ENCODE results near the gene FJX1. TPM values are rescaled to one million over a fixed set of nuclear protein-coding genes. Genes with fewer than 3 reads are reported as not detected.

The FJX1 gene
- total RNA-seq, 1 experiment from 2014 or later = 71.4 TPM

DNA sequence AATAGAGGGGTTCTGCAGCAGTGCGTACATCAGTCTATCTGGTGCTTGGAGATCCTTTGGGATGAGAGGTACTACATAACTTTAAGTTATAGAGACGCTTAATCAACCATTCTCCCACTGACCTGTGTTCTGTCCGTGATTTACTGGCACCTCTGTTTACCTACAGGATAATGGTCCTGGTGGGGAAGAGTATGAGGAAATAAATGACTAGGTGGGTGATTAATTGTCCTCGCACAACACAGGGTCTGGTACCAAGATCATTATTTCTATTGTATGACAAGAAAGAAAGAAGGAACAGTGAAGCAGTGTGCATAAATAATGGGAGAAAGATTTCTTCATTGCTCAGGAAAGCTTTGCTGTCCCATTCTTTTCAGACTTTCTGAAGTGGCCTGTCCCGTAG is 32.8 kb upstream of the FJX1 start:
- TF ChIP-seq, protein P1, sequence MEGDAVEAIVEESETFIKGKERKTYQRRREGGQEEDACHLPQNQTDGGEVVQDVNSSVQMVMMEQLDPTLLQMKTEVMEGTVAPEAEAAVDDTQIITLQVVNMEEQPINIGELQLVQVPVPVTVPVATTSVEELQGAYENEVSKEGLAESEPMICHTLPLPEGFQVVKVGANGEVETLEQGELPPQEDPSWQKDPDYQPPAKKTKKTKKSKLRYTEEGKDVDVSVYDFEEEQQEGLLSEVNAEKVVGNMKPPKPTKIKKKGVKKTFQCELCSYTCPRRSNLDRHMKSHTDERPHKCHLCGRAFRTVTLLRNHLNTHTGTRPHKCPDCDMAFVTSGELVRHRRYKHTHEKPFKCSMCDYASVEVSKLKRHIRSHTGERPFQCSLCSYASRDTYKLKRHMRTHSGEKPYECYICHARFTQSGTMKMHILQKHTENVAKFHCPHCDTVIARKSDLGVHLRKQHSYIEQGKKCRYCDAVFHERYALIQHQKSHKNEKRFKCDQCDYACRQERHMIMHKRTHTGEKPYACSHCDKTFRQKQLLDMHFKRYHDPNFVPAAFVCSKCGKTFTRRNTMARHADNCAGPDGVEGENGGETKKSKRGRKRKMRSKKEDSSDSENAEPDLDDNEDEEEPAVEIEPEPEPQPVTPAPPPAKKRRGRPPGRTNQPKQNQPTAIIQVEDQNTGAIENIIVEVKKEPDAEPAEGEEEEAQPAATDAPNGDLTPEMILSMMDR (conservative IDR thresholded peaks at IDR 0.05; ENCODE audit: low read depth, low read length) = no peak
- no peak for TF ChIP-seq EZH2phosphoT487 (IDR thresholded peaks at IDR 0.05; ENCODE audit: borderline replicate concordance, low read length)
- no peak for TF ChIP-seq EZH2 (IDR thresholded peaks at IDR 0.05; ENCODE audit: low read length, unreplicated experiment)
- DNase-seq = no peak
- Histone ChIP-seq H3K36me3 (ENCODE audit: low read depth, low read length) (no peaks in the 10 kb centered on the region), H3K79me2 (ENCODE audit: low read length) (no peaks in the 10 kb centered on the region), H3K27me3 (ENCODE audit: low read length) (no peaks in the 10 kb centered on the region), H4K20me1 (ENCODE audit: low read length) (no peaks in the 10 kb centered on the region), H3K4me2 (ENCODE audit: low read length) (no peak overlapping the region), H2AFZ (ENCODE audit: low read length) (no peak overlapping the region), H3K9ac (ENCODE audit: low read length) (no peak overlapping the region), H3K9me2 (replicated peaks; ENCODE audit: low read length) (no peaks in the 10 kb centered on the region), H3K4me3 (ENCODE audit: low read length) (no peak overlapping the region), H3K4me1 (ENCODE audit: insufficient read depth, low read length) (peaks cover 53% of the 10 kb centered on the region), H3F3A (ENCODE audit: low read length, unreplicated experiment) (no peaks in the 10 kb centered on the region), H3K9me3 (ENCODE audit: low read length) (no peaks in the 10 kb centered on the region), H3K27ac (ENCODE audit: low read length) (no peak overlapping the region)
- no TSS peak for BruUV-seq (replicated peaks)
- CTCF ChIA-PET = no interaction called here
- ATAC-seq = no peak
- POLR2A ChIA-PET (ENCODE audit: unreplicated experiment) = interaction anchor here (0.6 kb wide), 1 partner anchor 239 kb away, joined by 3 read pairs; no protein-coding TSS in a partner anchor
- intact Hi-C loops (cut with micrococcal nuclease) = no loop called here

DNA sequence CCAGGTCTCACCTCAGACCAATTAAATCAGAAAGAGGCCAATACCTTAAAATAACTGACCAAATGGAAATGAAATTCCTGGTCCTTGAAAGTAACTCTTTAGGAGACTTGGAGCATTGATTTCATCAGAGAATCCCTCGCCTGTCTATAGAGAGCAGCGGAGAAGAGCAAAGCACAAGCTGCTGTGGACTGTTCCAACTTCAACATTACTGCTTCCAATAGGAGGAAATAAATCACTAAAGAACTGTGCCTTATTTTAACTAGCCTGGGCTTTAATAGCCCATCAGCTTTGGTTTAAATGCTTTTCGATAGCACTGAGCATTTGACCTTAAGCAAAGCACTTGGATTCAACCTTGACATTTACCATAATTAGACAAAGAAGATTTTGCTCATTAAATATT is 32.0 kb upstream of the FJX1 start:
- no TSS peak for BruUV-seq (replicated peaks)
- no peaks in the 10 kb centered on the region for H3K36me3 ChIP-seq (ENCODE audit: low read depth, low read length)
- CTCF ChIA-PET = no interaction called here

DNA sequence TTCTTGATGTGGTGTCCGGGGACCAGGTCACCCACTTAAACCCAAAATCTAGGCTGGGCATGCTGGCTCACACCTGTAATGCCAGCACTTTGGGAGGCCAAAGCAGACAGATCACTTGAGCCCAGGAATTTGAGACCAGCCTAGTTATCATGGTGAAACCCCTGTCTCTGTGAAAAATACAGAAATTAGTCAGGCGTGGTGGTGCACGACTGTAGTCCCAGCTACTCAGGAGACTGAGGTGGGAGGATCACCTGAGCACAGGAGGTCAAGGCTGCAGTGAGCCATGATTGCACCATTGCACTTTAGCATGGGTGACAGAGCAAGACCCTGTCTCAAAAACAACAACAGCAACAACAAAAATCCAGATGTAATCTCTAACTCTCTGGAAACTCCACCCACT is 30.3 kb upstream of the FJX1 start:
- Histone ChIP-seq H4K20me1 (ENCODE audit: low read length) (no peaks in the 10 kb centered on the region), H3K36me3 (ENCODE audit: low read depth, low read length) (no peaks in the 10 kb centered on the region), H3K4me2 (ENCODE audit: low read length) (peak overlapping the region; percentile 5), H3K27ac (ENCODE audit: low read length) (peak overlapping the region; percentile 35), H3K27me3 (ENCODE audit: low read length) (no peaks in the 10 kb centered on the region), H3K4me1 (ENCODE audit: insufficient read depth, low read length) (peaks cover 54% of the 10 kb centered on the region), H3K79me2 (ENCODE audit: low read length) (no peaks in the 10 kb centered on the region), H3F3A (ENCODE audit: low read length, unreplicated experiment) (no peaks in the 10 kb centered on the region), H2AFZ (ENCODE audit: low read length) (no peak overlapping the region), H3K9me3 (ENCODE audit: low read length) (no peaks in the 10 kb centered on the region), H3K4me3 (ENCODE audit: low read length) (no peak overlapping the region), H3K9ac (ENCODE audit: low read length) (no peak overlapping the region), H3K9me2 (replicated peaks; ENCODE audit: low read length) (no peaks in the 10 kb centered on the region)
- intact Hi-C loops (cut with micrococcal nuclease) = no loop called here
- TF ChIP-seq, protein P1 (conservative IDR thresholded peaks at IDR 0.05; ENCODE audit: low read depth, low read length) = no peak
- TF ChIP-seq EZH2 (IDR thresholded peaks at IDR 0.05; ENCODE audit: low read length, unreplicated experiment) = no peak
- TF ChIP-seq EZH2phosphoT487 (IDR thresholded peaks at IDR 0.05; ENCODE audit: borderline replicate concordance, low read length) = no peak
- DNase-seq = no peak
- no TSS peak for BruUV-seq (replicated peaks)
- ChIA-PET CTCF (no interaction called here), POLR2A (ENCODE audit: unreplicated experiment) (no interaction called here)
- no peak for ATAC-seq

More for the DNA sequence above, 32.0 kb upstream of the FJX1 start:
- intact Hi-C loops (cut with micrococcal nuclease) = no loop called here
- Histone ChIP-seq H3K9ac (ENCODE audit: low read length) (no peak overlapping the region), H2AFZ (ENCODE audit: low read length) (no peak overlapping the region), H3K79me2 (ENCODE audit: low read length) (no peaks in the 10 kb centered on the region), H3K27me3 (ENCODE audit: low read length) (no peaks in the 10 kb centered on the region), H4K20me1 (ENCODE audit: low read length) (no peaks in the 10 kb centered on the region), H3K9me2 (replicated peaks; ENCODE audit: low read length) (no peaks in the 10 kb centered on the region), H3F3A (ENCODE audit: low read length, unreplicated experiment) (no peaks in the 10 kb centered on the region), H3K4me3 (ENCODE audit: low read length) (no peak overlapping the region), H3K4me1 (ENCODE audit: insufficient read depth, low read length) (peaks cover 56% of the 10 kb centered on the region), H3K9me3 (ENCODE audit: low read length) (no peaks in the 10 kb centered on the region), H3K4me2 (ENCODE audit: low read length) (no peak overlapping the region), H3K27ac (ENCODE audit: low read length) (no peak overlapping the region)
- POLR2A ChIA-PET (ENCODE audit: unreplicated experiment) = interaction anchor here (0.6 kb wide), 1 partner anchor 239 kb away, joined by 3 read pairs; no protein-coding TSS in a partner anchor
- ATAC-seq (no peak), DNase-seq (no peak)
- no peak for TF ChIP-seq EZH2 (IDR thresholded peaks at IDR 0.05; ENCODE audit: low read length, unreplicated experiment)
- no peak for TF ChIP-seq EZH2phosphoT487 (IDR thresholded peaks at IDR 0.05; ENCODE audit: borderline replicate concordance, low read length)
- TF ChIP-seq, protein P1 (conservative IDR thresholded peaks at IDR 0.05; ENCODE audit: low read depth, low read length) = no peak

All from PC-3 (cell line).